ENCODE results near the gene DMBX1.

Gene DMBX1

GRCh38 chr1:46526013-46526690, 36.5 kb downstream of the DMBX1 start:
- DNase-seq (ENCODE audit: low read depth) = no peak

DNA sequence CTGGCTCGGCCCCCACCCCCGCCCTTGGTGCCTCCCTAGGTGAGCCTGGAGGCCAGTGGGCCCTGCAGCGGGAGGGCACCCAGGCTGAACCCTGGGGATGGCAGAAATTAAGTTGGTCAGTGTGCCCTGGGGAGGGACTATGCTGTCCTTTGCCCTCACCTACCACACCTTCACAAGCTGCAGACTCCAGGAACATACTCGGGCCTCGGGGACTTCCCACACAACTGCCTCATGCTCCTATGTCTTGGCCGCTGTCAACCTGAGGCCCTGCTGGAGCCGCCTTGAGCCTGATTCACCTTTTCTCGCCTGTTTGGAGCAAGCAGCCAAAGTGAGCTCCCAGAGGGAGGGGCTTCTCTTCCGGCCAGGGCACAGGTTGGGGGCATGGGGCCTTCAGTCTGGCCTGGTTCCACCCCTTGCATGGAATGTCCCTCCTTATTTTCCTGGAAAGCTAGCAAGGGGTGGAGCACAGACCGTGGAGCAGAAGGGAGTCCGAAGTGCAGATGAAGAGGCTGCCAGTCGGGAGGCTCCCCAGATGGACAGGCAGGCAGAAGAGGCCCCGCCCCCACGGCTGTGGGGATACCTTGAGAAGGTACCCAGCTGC, 37.2 kb downstream of the DMBX1 start:
- DNase-seq (ENCODE audit: low read depth) = no peak

DNA sequence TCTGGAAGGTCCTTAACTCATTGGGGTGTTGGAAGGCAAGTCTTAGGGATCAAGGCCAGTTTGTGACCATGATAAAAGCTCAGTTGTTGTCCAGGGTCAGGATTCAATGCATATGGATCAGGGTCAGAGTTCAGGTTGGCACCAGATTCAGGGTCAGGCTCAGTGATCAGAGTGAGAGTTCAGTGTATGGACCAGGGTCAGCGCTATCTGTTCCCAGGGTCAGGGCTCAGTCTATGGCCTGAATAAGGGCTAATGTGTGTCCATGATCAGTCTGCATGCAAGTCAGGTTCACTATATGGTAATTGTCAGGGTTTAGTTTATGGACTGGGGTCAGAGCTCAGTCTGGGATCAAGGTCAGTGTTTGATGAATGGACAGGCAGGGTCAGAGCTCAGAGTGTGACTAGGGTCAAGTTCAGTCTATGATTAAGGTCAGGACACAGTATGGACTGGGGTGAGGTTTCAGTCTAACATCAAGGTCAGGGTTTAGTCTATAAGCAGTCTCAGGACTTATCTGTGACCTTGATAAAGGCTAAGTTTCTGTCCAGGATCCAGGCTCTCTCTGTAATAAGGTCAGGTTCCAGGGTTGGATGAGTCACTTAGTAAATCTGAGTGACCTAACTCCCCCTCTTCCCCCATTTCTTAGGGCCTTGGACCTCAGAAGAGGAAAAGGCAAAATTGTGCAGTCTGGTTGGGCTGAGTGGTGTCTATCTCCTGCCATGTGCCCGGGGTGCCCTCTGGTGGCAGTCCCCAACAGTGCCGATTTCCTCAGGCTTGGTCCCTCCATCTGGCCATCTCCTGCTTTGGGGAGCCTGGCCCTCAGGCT, 38.0 kb downstream of the DMBX1 start:
- DNase-seq (ENCODE audit: low read depth) = peak; percentile 79

DNA sequence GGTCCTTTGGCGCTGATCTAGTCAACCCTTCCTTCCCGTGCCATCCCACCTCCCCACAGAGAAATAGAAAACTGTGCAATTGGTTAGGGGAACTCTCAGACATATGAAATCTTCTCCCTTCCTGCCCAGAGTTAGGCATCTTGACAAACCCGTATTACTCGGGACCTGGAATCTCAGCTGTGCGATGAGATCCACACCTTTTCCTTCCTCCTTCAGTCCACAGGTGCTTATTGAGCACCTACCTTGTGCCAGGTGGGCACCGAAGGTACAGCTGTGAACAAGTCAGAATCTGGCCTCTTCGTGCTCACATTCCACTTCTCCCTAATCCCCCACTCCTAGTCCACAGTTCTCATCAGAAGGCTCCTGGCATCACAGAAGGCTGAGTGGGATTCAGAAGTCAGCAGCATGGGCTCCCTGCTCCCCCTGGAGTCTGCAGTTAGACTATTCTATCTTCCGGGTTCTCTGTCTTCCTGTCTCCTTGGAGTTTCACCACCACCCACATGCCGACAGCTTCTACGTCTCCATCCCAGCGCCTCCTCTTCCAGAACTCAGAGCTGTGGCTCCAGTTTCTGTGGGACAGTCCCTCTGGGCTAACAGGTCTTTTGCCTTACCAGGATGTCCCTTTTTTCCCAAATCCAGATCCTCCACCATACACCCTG, 38.8 kb downstream of the DMBX1 start:
- peak; percentile 60 for DNase-seq (ENCODE audit: low read depth)

GRCh38 chr1:46529031-46529630, 39.5 kb downstream of the DMBX1 start:
- no peak for DNase-seq (ENCODE audit: low read depth)

DNA sequence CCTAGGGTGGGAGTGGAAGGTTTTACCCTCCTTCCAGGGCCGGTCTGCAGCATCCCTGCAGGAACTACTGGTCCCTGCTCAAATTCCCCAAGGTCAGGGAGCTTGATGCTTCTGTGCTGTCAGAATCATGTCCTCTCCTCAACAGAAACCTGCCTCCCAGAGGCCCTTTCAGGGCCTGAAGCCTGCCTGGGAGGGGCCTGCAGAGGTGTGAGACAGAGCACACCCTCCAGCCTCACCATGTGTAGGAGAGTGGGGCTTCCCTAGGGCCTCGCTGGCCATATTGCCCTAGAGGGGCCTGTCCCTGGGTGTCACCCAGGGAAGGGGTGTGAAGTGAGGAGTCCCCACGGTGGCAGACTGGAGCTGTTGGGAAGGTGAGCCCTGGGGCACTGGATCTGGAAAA, 40.7 kb downstream of the DMBX1 start:
- no peak for DNase-seq (ENCODE audit: low read depth)

DNA sequence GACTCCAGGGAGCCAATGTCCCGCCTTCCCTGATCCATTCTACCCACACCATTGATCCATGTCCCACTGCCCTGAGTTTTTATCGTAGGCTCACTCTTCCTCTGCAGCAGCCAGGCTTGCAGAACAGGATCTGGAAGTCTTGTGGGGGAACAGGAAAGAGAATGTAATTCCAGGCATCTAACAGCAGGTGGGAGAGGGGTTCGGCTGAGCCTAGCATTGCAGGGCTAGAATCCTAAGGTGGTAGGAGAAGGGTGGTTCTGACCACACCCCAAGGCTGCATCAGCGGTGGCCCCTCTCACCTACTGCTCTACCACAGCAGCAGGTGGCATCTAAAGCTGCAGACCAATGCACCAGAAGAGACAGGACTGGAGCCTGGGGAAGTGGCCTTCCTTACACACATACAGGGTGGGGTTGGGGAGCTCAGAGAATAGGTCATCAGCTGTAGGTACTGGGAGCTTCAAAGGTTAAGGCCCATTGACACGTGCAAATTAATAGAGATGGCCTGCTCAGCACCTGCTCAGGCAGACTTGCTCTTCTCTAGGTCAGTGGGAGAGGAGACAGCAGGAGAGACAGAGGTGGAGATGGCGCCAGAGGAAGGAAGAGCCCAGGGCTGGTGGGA, 41.3 kb downstream of the DMBX1 start:
- DNase-seq (ENCODE audit: low read depth) = no peak

DNA sequence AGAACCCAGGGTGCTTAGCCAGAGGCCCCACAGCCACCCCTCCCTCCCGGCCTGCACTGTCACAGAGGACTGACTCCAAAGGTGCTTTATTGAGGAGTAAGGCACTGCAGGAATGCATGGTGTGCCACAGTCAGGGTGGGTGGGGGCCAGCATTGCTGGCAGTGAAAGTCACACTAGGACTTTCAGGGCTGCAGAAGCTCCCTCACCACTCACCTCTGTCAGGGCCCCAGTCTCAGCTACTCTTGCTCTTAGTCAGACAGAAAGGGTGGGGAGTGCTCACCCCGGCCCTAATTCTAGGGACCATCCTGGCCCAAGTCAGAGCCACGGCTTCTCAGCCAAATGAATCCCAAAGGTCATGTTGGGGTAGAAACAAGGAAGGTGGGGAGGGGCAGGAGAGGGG, 42.5 kb downstream of the DMBX1 start:
- no peak for DNase-seq (ENCODE audit: low read depth)

DNA sequence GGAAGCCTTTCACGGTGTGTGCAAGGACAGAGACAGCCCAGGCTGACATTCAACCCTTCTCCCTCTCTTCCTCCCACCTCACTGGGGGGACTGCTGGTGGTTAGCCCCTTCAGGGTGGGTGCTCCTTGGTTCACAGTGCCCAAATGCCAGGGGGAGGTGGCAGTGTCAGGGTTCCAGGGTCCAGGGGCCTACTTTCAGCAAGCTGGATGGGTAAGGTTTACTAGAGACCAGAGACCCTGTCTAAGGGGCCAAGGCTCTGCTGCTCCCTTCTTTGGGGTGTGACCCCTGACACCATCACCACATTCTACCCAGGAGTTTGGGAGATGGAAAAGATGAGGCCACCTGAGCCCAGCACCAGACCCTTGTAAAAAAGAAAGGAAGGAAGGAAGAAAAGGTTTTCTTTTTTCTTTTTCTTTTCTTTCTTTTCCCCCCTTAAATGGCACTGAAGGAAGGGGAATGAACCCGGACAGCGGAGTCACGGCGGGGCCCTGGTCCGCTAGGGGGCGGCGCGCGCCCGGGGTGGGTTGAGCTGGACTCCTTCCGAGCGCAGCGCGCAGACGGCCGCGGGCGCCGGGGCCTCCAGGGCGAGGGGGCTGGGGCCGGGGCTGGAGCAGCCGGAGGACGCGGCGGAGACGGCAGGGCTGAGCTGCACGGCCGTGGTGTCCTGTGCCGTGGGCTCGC, 43.0 kb downstream of the DMBX1 start:
- DNase-seq (ENCODE audit: low read depth) = peak; percentile 60

GRCh38 chr1:46533179-46533864, 43.7 kb downstream of the DMBX1 start:
- DNase-seq (ENCODE audit: low read depth) = peak; percentile 54

DNA sequence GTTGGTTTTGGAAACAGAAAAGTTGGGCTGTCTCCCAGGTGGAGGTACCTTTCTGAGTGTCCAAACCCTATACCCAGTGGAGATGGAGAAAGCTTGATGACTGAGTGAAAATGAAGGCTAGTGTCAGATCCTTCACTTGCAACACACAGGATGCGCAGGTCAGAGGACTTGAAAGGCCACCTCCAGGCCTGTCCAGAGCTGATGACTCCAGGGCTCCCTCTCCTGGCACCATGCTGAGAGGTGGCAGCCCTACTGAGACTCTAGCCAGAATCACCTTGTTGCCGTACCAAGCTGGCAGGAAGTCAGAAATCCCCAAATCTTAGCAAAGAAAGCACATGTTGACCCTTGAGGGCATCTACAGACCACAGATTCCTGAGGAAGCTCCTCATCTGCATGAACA, 45.4 kb downstream of the DMBX1 start:
- DNase-seq (ENCODE audit: low read depth) = peak; percentile 36

- DNase-seq (ENCODE audit: low read depth) = no peak
These were observed 46.9 kb downstream of the DMBX1 start for GRCh38 chr1:46536527-46536926.

DNA sequence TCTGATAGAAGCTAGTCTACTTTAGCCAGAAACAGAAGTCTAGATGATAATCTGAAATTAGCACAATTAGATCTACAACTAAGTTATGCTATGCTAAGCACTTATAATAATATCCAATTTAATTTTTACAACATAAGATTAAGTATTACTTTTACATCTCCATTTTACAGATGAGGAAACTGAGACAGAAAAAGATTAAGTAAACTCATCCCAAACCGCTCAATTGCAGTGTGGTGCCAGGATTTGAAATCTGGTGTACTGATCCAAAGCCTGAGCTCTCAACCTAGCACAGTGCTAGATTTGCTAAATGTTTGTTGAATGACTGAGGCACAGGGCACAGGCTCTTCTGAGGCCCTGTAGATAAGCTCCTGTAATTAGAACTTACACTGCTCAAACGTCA, 48.0 kb downstream of the DMBX1 start:
- DNase-seq (ENCODE audit: low read depth) = no peak

- no peak for DNase-seq (ENCODE audit: low read depth)
These were observed 48.5 kb downstream of the DMBX1 start for GRCh38 chr1:46538147-46538546.
